Suprapubic skin (tissue), 4 donors: Measurements from ENCODE around the gene TRIM56. TPM values are rescaled to one million over a fixed set of nuclear protein-coding genes. Genes with fewer than 3 reads are reported as not detected.

ENCODE experiments used
- DNase-seq, 2 donors: peaks; one replicate each; pipeline ENCODE4 v3.0.0-alpha.2; 2019; ENCODE audit warnings: low spot score in 2 of 2
- H3K27ac ChIP-seq: fragments of 200-600 bp; sonication (generic); one replicate; pipeline ENCODE4 v1.5.1; 2019
- H3K27me3 ChIP-seq: fragments of 200-600 bp; sonication (generic); one replicate; pipeline ENCODE4 v1.5.1; 2019
- H3K36me3 ChIP-seq: fragments of 200-600 bp; sonication (generic); one replicate; pipeline ENCODE4 v1.5.1; 2019
- H3K4me1 ChIP-seq: fragments of 200-600 bp; sonication (generic); one replicate; pipeline ENCODE4 v1.5.1; 2019
- H3K4me3 ChIP-seq: fragments of 200-600 bp; sonication (generic); one replicate; pipeline ENCODE4 v1.5.1; 2019; ENCODE audit warnings: mild to moderate bottlenecking
- H3K9me3 ChIP-seq: fragments of 200-600 bp; sonication (generic); one replicate; pipeline ENCODE4 v1.5.1; 2019
- EP300 ChIP-seq: sonication (generic); formaldehyde crosslinking; IDR thresholded peaks from one replicate; pipeline ENCODE4 v1.6.1; 2017; ENCODE audit warnings: antibody characterized with exemption
- POLR2A ChIP-seq, 2 donors: fragments of 450-650 bp; IDR thresholded peaks; one replicate each; pipeline ENCODE4 v1.6.1; 2017; ENCODE audit warnings: antibody characterized with exemption in 2 of 2, mild to moderate bottlenecking in 2 of 2, moderate library complexity in 2 of 2
- POLR2AphosphoS5 ChIP-seq, 3 donors: sonication (generic); formaldehyde crosslinking; IDR thresholded peaks; one replicate each; pipeline ENCODE4 v1.6.1; 2017; ENCODE audit warnings: antibody characterized with exemption in 3 of 3
- WGBS: methylation state at CpG from one replicate; pipeline ENCODE4 v1.1.5; 2018; 5-methylcytosine and 5-hydroxymethylcytosine counted together
- total RNA-seq, 4 donors: library from RNA; depleted of rRNA; stranded (reverse); fragments of >200 nt; gene quantifications; one replicate each; pipeline ENCODE4 v1.1.0, GENCODE V29; 2016
- TF ChIP-seq, protein P1 (sequence below), 2 donors: fragments of 200-600 bp in 1 of 2; fragments of 450-650 bp in 1 of 2; sonication (generic) in 1 of 2; IDR thresholded peaks; one replicate each; pipeline ENCODE4 v1.5.1; 2016 to 2019; ENCODE audit warnings: antibody characterized with exemption in 2 of 2, mild to moderate bottlenecking in 1 of 2, moderate library complexity in 1 of 2

Gene TRIM56
- total RNA-seq, 4 donors from 2014 or later = 12.1 to 28.9 (median 17.8) TPM

DNA sequence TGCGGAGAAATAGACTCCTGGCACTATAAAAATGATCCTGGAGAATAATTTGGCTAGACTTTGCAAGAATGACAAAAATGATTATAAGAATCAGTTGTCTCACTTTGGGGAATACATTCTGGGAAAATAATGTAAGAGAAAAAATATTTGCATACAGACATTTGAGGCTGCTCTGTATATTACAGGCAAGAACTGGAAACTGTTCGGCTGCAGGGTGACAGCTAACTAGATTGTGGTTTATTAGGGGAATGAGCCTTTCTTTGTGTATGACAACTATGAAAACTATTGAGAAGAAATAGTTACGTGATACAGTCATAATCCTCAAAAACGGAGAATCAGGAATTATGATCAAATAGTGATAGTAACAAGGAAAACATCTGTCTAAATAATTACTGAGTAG, 8.6 kb downstream of the TRIM56 start:
- no peak for DNase-seq
- Histone ChIP-seq H3K4me3 (no peak overlapping the region), H3K36me3 (peaks cover 26% of the 10 kb centered on the region), H3K27ac (no peak overlapping the region), H3K4me1 (peaks cover 9% of the 10 kb centered on the region), H3K9me3 (no peaks in the 10 kb centered on the region), H3K27me3 (no peaks in the 10 kb centered on the region)
- WGBS = 60% methylated on average over 4 of the region's 4 CpGs
- no peak for TF ChIP-seq POLR2AphosphoS5 (IDR thresholded peaks at IDR 0.05)
- TF ChIP-seq, protein P1, sequence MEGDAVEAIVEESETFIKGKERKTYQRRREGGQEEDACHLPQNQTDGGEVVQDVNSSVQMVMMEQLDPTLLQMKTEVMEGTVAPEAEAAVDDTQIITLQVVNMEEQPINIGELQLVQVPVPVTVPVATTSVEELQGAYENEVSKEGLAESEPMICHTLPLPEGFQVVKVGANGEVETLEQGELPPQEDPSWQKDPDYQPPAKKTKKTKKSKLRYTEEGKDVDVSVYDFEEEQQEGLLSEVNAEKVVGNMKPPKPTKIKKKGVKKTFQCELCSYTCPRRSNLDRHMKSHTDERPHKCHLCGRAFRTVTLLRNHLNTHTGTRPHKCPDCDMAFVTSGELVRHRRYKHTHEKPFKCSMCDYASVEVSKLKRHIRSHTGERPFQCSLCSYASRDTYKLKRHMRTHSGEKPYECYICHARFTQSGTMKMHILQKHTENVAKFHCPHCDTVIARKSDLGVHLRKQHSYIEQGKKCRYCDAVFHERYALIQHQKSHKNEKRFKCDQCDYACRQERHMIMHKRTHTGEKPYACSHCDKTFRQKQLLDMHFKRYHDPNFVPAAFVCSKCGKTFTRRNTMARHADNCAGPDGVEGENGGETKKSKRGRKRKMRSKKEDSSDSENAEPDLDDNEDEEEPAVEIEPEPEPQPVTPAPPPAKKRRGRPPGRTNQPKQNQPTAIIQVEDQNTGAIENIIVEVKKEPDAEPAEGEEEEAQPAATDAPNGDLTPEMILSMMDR (IDR thresholded peaks at IDR 0.05) = no peak
- no peak for TF ChIP-seq POLR2A (IDR thresholded peaks at IDR 0.05)
- no peak for TF ChIP-seq EP300

DNA sequence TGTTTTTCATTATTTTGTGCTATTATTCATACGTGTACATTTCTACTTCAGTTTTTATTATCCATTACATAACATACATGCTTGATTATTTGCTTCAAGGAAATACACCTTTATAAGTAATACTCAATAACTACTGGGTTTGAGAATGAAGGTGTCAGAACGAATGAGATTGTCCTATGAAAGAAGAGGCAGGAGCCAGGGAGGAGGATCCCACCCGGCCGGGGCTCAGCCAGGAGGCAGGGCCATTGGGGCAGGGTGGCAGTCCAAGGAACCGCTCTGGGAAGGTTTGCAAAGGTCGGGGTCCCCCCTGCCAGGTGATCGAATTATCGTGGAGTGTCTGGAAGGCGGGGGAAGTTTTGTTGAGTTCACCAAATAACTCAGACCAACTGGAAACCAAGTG, 9.1 kb downstream of the TRIM56 start:
- H3K27ac ChIP-seq = no peak overlapping the region

DNA sequence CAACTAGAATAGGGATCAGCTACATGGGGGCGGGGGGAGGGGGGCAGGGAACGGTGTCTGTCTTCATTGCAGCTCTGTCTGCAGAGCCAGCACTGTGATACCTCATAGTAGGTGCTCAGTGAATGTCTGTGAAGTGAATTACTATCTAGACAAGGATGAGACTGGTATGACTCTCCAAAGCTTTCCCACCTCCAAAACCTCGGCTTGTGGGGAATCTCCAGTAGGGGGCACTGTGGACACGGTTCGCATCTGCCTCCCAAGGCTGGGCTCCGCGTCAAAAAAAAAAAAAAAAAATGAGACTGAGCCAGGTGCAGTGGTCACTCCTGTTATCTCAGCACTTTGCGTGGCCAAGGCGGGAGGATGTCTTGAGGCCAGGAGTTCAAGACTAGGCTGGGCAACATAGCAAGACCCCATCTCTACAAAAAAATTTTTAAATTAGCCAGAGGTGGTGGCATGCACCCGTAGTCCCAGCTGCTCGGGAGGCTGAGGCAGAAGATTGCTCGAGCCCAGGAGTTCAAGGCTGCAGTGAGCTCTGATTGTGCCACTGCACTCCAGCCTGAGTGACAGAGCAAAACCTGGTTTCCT, 9.6 kb downstream of the TRIM56 start:
- Histone ChIP-seq H3K4me1 (peaks cover 12% of the 10 kb centered on the region), H3K27me3 (no peaks in the 10 kb centered on the region), H3K36me3 (peaks cover 16% of the 10 kb centered on the region), H3K27ac (no peak overlapping the region), H3K4me3 (no peak overlapping the region), H3K9me3 (no peaks in the 10 kb centered on the region)
- WGBS = 40% methylated on average over 12 of the region's 12 CpGs
- no peak for DNase-seq
- TF ChIP-seq, protein P1 (IDR thresholded peaks at IDR 0.05) = peak in 1 of 2 donors; percentile 45
- no peak for TF ChIP-seq EP300

More for the DNA sequence above, 9.1 kb downstream of the TRIM56 start:
- TF ChIP-seq POLR2AphosphoS5 (IDR thresholded peaks at IDR 0.05) = no peak
- TF ChIP-seq EP300 = no peak
- TF ChIP-seq, protein P1 (IDR thresholded peaks at IDR 0.05) = no peak
- TF ChIP-seq POLR2A (IDR thresholded peaks at IDR 0.05) = no peak
- DNase-seq = no peak
- Histone ChIP-seq H3K4me3 (no peak overlapping the region), H3K36me3 (peaks cover 21% of the 10 kb centered on the region), H3K9me3 (no peaks in the 10 kb centered on the region), H3K4me1 (peaks cover 9% of the 10 kb centered on the region), H3K27me3 (no peaks in the 10 kb centered on the region)
- 64% methylated on average over 9 of the region's 9 CpGs for WGBS

DNA sequence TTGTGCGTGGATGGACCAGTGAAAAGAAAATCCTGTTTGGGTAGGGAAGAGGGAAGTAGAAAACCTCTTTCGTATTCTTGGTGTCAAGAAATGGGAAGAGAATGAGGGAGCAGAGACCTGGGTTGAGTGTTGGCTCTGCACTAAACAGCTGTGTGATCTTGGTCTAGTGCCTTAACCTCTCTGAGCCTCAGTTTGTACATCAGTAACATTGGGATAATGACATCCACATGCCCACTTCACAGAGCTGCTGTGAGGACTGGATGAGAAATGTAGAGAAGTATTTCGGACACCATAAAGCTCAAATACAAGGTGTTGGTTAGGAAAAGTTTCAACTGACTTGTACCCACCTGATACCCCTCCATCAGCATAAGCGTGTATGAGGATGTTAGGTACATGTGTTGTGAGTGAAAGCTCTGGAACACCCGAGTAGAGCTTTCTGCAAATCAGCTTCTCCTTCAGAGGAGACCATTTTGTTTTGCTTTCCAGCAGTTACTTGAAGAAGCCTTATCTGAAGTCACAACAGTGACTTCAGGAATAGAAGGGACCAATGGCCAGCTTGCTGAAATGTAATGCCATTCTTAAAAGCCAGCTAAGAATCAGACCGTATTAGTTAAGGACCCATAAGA, 11.2 kb downstream of the TRIM56 start:
- WGBS = 71% methylated on average over 6 of the region's 6 CpGs
- Histone ChIP-seq H3K27ac (no peak overlapping the region), H3K9me3 (no peaks in the 10 kb centered on the region), H3K4me1 (peaks cover 25% of the 10 kb centered on the region), H3K36me3 (peaks cover 6% of the 10 kb centered on the region), H3K27me3 (no peaks in the 10 kb centered on the region), H3K4me3 (no peak overlapping the region)
- DNase-seq = no peak
- no peak for TF ChIP-seq EP300
- TF ChIP-seq POLR2A (IDR thresholded peaks at IDR 0.05) = no peak
- TF ChIP-seq, protein P1 (IDR thresholded peaks at IDR 0.05) = no peak
- TF ChIP-seq POLR2AphosphoS5 (IDR thresholded peaks at IDR 0.05) = no peak

DNA sequence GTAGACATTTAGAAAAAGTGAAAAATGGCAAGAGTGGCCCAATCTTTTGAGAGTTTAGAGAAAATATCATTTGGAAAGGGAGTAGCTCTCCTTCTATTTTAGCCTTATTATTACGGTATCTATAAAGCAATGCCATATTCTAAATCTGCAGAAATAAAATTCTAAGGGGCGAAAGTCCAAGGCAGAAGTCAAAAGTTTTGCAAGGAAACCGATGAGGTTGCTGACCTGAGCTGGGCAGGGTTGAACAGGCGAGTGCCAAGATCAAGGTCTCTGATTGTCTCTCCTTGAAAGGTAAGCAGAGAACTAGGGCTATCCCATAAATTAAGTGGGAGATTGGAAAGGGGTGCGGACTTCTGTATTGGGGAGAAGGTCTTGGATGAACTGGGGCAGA, 11.7 kb downstream of the TRIM56 start:
- Histone ChIP-seq H3K27ac (no peak overlapping the region), H3K9me3 (no peaks in the 10 kb centered on the region), H3K4me3 (no peak overlapping the region), H3K27me3 (no peaks in the 10 kb centered on the region), H3K36me3 (peaks cover 5% of the 10 kb centered on the region), H3K4me1 (peaks cover 25% of the 10 kb centered on the region)
- TF ChIP-seq POLR2AphosphoS5 (IDR thresholded peaks at IDR 0.05) (no peak), EP300 (no peak), POLR2A (IDR thresholded peaks at IDR 0.05) (no peak)
- TF ChIP-seq, protein P1 (IDR thresholded peaks at IDR 0.05) = no peak
- no peak for DNase-seq
- 85% methylated on average over 5 of the region's 5 CpGs for WGBS
